ENCODE results near the gene KCNJ11.

The KCNJ11 gene

GRCh38 chr11:17366495-17366894 is 22.0 kb downstream of the KCNJ11 start:
- DNase-seq (ENCODE audit: low read depth in 2 of 2): no peak

GRCh38 chr11:17354601-17354991 is 33.9 kb downstream of the KCNJ11 start:
- DNase-seq (ENCODE audit: low read depth in 2 of 2): peak in 1 of 2 experiments; percentile 41

GRCh38 chr11:17353821-17354600 is 34.4 kb downstream of the KCNJ11 start:
- DNase-seq (ENCODE audit: low read depth in 2 of 2): no peak

- DNase-seq (ENCODE audit: low read depth in 2 of 2): peak in 1 of 2 experiments; percentile 37
These were observed 35.3 kb downstream of the KCNJ11 start for GRCh38 chr11:17352950-17353820.

GRCh38 chr11:17351510-17352176 is 36.8 kb downstream of the KCNJ11 start, which contains the start of gene NCR3LG1:
TSS of gene NCR3LG1 (plus strand) at chr11:17351800. CDS start at chr11:17351970, 170 bp downstream.
- no peak for DNase-seq (ENCODE audit: low read depth in 2 of 2)

- DNase-seq (ENCODE audit: low read depth in 2 of 2): no peak
These were observed 37.3 kb downstream of the KCNJ11 start for GRCh38 chr11:17351172-17351509.

- DNase-seq (ENCODE audit: low read depth in 2 of 2): no peak
These were observed 37.8 kb downstream of the KCNJ11 start for GRCh38 chr11:17350455-17351171.

GRCh38 chr11:17347676-17348075 is 40.8 kb downstream of the KCNJ11 start:
- no peak for DNase-seq (ENCODE audit: low read depth in 2 of 2)

- peak; percentile 55 for DNase-seq (ENCODE audit: low read depth in 2 of 2)
These were observed 44.6 kb downstream of the KCNJ11 start for GRCh38 chr11:17343907-17344306.

- no peak for DNase-seq (ENCODE audit: low read depth in 2 of 2)
These were observed 45.2 kb downstream of the KCNJ11 start for GRCh38 chr11:17343257-17343656.
